ENCODE data around the gene FHDC1.

DNA sequence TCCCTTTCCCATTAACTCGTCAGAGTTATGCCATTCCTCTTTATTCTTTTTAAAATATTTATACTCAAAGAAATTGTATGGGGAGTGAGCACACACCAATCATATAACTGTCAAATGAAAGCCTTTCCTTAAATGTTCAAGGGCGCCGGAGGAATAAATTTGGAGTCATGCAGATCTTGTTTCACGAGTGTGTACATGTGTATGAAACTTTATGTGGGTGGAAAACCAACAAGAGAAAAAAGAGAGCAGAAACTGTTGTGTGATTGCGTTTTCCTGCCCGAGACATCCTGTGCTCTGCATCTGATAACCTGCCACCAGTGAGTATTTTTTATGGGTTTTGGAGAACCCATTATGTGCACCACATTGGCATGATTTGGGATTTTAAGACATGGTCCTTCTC, 88.3 kb downstream of the FHDC1 start:
- TF ChIP-seq, protein P1, sequence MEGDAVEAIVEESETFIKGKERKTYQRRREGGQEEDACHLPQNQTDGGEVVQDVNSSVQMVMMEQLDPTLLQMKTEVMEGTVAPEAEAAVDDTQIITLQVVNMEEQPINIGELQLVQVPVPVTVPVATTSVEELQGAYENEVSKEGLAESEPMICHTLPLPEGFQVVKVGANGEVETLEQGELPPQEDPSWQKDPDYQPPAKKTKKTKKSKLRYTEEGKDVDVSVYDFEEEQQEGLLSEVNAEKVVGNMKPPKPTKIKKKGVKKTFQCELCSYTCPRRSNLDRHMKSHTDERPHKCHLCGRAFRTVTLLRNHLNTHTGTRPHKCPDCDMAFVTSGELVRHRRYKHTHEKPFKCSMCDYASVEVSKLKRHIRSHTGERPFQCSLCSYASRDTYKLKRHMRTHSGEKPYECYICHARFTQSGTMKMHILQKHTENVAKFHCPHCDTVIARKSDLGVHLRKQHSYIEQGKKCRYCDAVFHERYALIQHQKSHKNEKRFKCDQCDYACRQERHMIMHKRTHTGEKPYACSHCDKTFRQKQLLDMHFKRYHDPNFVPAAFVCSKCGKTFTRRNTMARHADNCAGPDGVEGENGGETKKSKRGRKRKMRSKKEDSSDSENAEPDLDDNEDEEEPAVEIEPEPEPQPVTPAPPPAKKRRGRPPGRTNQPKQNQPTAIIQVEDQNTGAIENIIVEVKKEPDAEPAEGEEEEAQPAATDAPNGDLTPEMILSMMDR (IDR thresholded peaks at IDR 0.05) = no peak
- TF ChIP-seq EP300 (IDR thresholded peaks at IDR 0.05) (no peak), POLR2A (IDR thresholded peaks at IDR 0.05) (no peak)
